HEK293 (cell line): Measurements from ENCODE around the gene ZNF248.

ENCODE experiments used
- HOXA7 ChIP-seq: sonication (generic); formaldehyde crosslinking; IDR thresholded peaks from 2 replicates; pipeline ENCODE4 v1.8.1; 2022; ENCODE audit warnings: missing genetic modification reagents, borderline replicate concordance
- KLF16 ChIP-seq: fragments of 450-650 bp; formaldehyde crosslinking; IDR thresholded peaks from 2 replicates; pipeline ENCODE4 v1.5.1; 2017; ENCODE audit warnings: missing biosample characterization, missing genetic modification characterization
- KLF9 ChIP-seq: fragments of 450-650 bp; formaldehyde crosslinking; IDR thresholded peaks from 2 replicates; pipeline ENCODE4 v1.5.1; 2016; ENCODE audit warnings: missing biosample characterization, missing genetic modification characterization, low read depth
- MYNN ChIP-seq: fragments of 450-650 bp; formaldehyde crosslinking; IDR thresholded peaks from 2 replicates; pipeline ENCODE4 v1.5.1; 2016; ENCODE audit warnings: missing biosample characterization, missing genetic modification characterization, borderline replicate concordance
- MZF1 ChIP-seq: fragments of 450-650 bp; formaldehyde crosslinking; IDR thresholded peaks from 2 replicates; pipeline ENCODE4 v1.5.1; 2017; ENCODE audit warnings: missing biosample characterization, missing genetic modification characterization, borderline replicate concordance
- SCRT1 ChIP-seq: fragments of 450-650 bp; formaldehyde crosslinking; IDR thresholded peaks from 2 replicates; pipeline ENCODE4 v1.5.1; 2016; ENCODE audit warnings: missing biosample characterization, missing genetic modification characterization, borderline replicate concordance
- ZBTB7A ChIP-seq: fragments of 450-650 bp; formaldehyde crosslinking; IDR thresholded peaks from 2 replicates; pipeline ENCODE4 v1.5.1; 2016; ENCODE audit warnings: low read depth, missing biosample characterization, missing genetic modification characterization
- ZEB2 ChIP-seq: fragments of 450-650 bp; formaldehyde crosslinking; IDR thresholded peaks from 2 replicates; pipeline ENCODE4 v1.5.1; 2016; ENCODE audit warnings: missing biosample characterization, missing genetic modification characterization
- ZFP37 ChIP-seq: fragments of 450-650 bp; formaldehyde crosslinking; IDR thresholded peaks from 2 replicates; pipeline ENCODE4 v1.5.1; 2016; ENCODE audit warnings: missing biosample characterization, missing genetic modification characterization
- ZNF140 ChIP-seq: fragments of 450-650 bp; formaldehyde crosslinking; IDR thresholded peaks from 2 replicates; pipeline ENCODE4 v1.5.1; 2016; ENCODE audit warnings: missing biosample characterization, missing genetic modification characterization
- ZNF157 ChIP-seq: fragments of 450-650 bp; formaldehyde crosslinking; IDR thresholded peaks from 2 replicates; pipeline ENCODE4 v1.5.1; 2016; ENCODE audit warnings: missing biosample characterization, missing genetic modification characterization
- ZNF214 ChIP-seq: fragments of 450-650 bp; formaldehyde crosslinking; IDR thresholded peaks from 2 replicates; pipeline ENCODE4 v1.5.1; 2017; ENCODE audit warnings: missing biosample characterization, mild to moderate bottlenecking, missing genetic modification characterization, borderline replicate concordance
- ZNF221 ChIP-seq: fragments of 450-650 bp; formaldehyde crosslinking; IDR thresholded peaks from 2 replicates; pipeline ENCODE4 v1.5.1; 2017; ENCODE audit warnings: missing biosample characterization, missing genetic modification characterization, borderline replicate concordance
- ZNF311 ChIP-seq: fragments of 450-650 bp; formaldehyde crosslinking; IDR thresholded peaks from 2 replicates; pipeline ENCODE4 v1.5.1; 2017; ENCODE audit warnings: missing biosample characterization, missing genetic modification characterization, borderline replicate concordance
- ZNF350 ChIP-seq: fragments of 450-650 bp; formaldehyde crosslinking; IDR thresholded peaks from 2 replicates; pipeline ENCODE4 v1.5.0; 2017; ENCODE audit warnings: missing biosample characterization, mild to moderate bottlenecking, missing genetic modification characterization
- ZNF473 ChIP-seq: fragments of 450-650 bp; formaldehyde crosslinking; IDR thresholded peaks from 2 replicates; pipeline ENCODE4 v1.5.1; 2017; ENCODE audit warnings: missing biosample characterization, missing genetic modification characterization
- ZNF48 ChIP-seq: fragments of 450-650 bp; formaldehyde crosslinking; IDR thresholded peaks from 2 replicates; pipeline ENCODE4 v1.5.1; 2016; ENCODE audit warnings: missing biosample characterization, missing genetic modification characterization
- ZNF544 ChIP-seq: fragments of 450-650 bp; formaldehyde crosslinking; IDR thresholded peaks from 2 replicates; pipeline ENCODE4 v1.5.0; 2017; ENCODE audit warnings: missing biosample characterization, missing genetic modification characterization
- ZNF561 ChIP-seq: fragments of 450-650 bp; IDR thresholded peaks from 2 replicates; pipeline ENCODE4 v1.5.1; 2018; ENCODE audit warnings: missing biosample characterization, missing genetic modification characterization, borderline replicate concordance
- ZNF600 ChIP-seq: fragments of 450-650 bp; formaldehyde crosslinking; IDR thresholded peaks from 2 replicates; pipeline ENCODE4 v1.5.1; 2016; ENCODE audit warnings: missing biosample characterization, missing genetic modification characterization
- ZNF626 ChIP-seq: fragments of 450-650 bp; sonication (Bioruptor Pico); formaldehyde crosslinking; IDR thresholded peaks from 2 replicates; pipeline ENCODE4 v1.5.1; 2018; ENCODE audit warnings: missing biosample characterization, missing genetic modification characterization, inconsistent platforms
- ZNF654 ChIP-seq: fragments of 450-650 bp; formaldehyde crosslinking; IDR thresholded peaks from 2 replicates; pipeline ENCODE4 v1.5.1; 2016; ENCODE audit warnings: low read depth, missing biosample characterization, missing genetic modification characterization
- ZNF701 ChIP-seq: fragments of 450-650 bp; formaldehyde crosslinking; IDR thresholded peaks from 2 replicates; pipeline ENCODE4 v1.5.1; 2016; ENCODE audit warnings: missing biosample characterization, missing genetic modification characterization
- ZNF776 ChIP-seq: fragments of 450-650 bp; formaldehyde crosslinking; IDR thresholded peaks from 2 replicates; pipeline ENCODE4 v1.5.0; 2017; ENCODE audit warnings: missing biosample characterization, missing genetic modification characterization, borderline replicate concordance
- ZNF791 ChIP-seq: fragments of 450-650 bp; formaldehyde crosslinking; IDR thresholded peaks from 2 replicates; pipeline ENCODE4 v1.5.1; 2016; ENCODE audit warnings: missing biosample characterization, missing genetic modification characterization
- ZNF792 ChIP-seq: fragments of 450-650 bp; formaldehyde crosslinking; IDR thresholded peaks from 2 replicates; pipeline ENCODE4 v1.5.1; 2016; ENCODE audit warnings: missing biosample characterization, missing genetic modification characterization
- ZSCAN16 ChIP-seq: fragments of 450-650 bp; formaldehyde crosslinking; IDR thresholded peaks from 2 replicates; pipeline ENCODE4 v1.5.1; 2016; ENCODE audit warnings: missing biosample characterization, missing genetic modification characterization
- ZSCAN23 ChIP-seq: fragments of 450-650 bp; formaldehyde crosslinking; IDR thresholded peaks from 2 replicates; pipeline ENCODE4 v1.5.1; 2016; ENCODE audit warnings: missing biosample characterization, missing genetic modification characterization
- ZXDB ChIP-seq: fragments of 450-650 bp; formaldehyde crosslinking; IDR thresholded peaks from 2 replicates; pipeline ENCODE4 v1.5.1; 2016; ENCODE audit warnings: missing biosample characterization, missing genetic modification characterization
- TF ChIP-seq, protein P1 (sequence below): fragments of 450-650 bp; formaldehyde crosslinking; IDR thresholded peaks from 2 replicates; pipeline ENCODE4 v1.5.1; 2016; ENCODE audit warnings: missing biosample characterization, missing genetic modification characterization
- TF ChIP-seq, protein P2 (sequence below): fragments of 450-650 bp; formaldehyde crosslinking; IDR thresholded peaks from 2 replicates; pipeline ENCODE4 v1.5.1; 2016; ENCODE audit warnings: missing biosample characterization, missing genetic modification characterization
- TF ChIP-seq, protein P3 (sequence below): fragments of 450-650 bp; formaldehyde crosslinking; IDR thresholded peaks from 2 replicates; pipeline ENCODE4 v1.5.1; 2016; ENCODE audit warnings: missing biosample characterization, missing genetic modification characterization
- TF ChIP-seq, protein P4 (sequence below): fragments of 450-650 bp; formaldehyde crosslinking; IDR thresholded peaks from 2 replicates; pipeline ENCODE4 v1.5.1; 2016; ENCODE audit warnings: missing biosample characterization, missing genetic modification characterization, low read depth

ZNF248 gene

DNA sequence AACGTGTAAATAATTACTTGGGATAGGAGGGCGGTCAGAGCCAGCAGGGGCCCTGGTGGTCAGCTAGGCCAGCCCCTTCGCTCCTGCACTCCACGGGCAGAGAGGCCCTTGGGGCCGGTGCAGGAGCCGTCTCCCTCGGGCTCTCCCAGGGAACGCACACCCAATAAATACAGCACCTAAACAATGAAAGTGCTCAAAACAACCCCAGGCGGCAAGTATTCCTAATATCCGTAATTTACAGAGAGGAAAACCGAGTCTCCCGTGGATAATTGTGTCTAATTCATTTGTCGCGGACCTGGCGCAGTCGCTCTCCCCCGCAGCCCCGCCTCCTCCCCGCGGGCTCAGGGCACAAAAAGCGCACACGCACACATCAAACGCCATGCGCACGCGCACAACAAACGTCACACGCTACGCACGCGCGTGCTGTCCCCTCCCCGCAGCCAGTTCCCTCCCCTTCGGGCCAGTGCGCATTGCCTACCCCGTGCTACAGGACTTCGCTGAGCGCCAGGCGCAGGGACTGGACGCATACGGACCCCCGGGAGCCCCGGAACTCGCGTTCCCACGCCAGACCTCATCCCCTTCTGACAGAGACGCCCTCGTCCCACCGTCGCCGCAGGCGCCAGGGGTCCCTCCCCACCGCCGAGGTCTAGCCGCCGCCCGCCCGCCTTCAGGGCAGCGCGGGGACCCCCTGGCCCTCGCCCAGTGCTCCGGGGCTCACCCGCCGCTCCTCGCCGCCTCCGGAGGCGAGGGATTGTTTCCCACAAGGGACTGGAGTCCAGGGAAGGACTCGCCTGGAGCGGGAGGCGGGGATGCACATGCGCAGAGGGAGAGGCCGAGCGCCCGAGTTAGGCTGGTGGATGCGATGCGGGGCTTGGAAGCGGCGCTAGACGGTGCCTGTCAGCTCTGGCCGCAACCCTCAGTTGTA is at the start of gene ZNF248 (continued):
- TF ChIP-seq, protein P1, sequence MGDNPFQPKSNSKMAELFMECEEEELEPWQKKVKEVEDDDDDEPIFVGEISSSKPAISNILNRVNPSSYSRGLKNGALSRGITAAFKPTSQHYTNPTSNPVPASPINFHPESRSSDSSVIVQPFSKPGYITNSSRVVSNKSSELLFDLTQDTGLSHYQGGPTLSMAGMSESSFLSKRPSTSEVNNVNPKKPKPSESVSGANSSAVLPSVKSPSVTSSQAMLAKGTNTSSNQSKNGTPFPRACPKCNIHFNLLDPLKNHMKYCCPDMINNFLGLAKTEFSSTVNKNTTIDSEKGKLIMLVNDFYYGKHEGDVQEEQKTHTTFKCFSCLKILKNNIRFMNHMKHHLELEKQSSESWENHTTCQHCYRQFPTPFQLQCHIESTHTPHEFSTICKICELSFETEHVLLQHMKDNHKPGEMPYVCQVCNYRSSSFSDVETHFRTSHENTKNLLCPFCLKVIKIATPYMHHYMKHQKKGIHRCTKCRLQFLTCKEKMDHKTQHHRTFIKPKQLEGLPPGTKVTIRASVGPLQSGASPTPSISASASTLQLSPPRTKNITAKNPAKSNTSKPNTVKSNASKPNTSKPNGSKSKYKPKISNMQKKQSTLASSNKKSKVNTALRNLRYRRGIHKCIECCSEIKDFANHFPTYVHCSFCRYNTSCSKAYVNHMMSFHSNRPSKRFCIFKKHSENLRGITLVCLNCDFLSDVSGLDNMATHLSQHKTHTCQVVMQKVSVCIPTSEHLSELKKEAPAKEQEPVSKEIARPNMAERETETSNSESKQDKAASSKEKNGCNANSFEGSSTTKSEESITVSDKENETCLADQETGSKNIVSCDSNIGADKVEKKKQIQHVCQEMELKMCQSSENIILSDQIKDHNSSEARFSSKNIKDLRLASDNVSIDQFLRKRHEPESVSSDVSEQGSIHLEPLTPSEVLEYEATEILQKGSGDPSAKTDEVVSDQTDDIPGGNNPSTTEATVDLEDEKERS (tag by site-specific recombination), result no peak
- TF ChIP-seq, protein P2, sequence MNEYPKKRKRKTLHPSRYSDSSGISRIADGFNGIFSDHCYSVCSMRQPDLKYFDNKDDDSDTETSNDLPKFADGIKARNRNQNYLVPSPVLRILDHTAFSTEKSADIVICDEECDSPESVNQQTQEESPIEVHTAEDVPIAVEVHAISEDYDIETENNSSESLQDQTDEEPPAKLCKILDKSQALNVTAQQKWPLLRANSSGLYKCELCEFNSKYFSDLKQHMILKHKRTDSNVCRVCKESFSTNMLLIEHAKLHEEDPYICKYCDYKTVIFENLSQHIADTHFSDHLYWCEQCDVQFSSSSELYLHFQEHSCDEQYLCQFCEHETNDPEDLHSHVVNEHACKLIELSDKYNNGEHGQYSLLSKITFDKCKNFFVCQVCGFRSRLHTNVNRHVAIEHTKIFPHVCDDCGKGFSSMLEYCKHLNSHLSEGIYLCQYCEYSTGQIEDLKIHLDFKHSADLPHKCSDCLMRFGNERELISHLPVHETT, result no peak
- TF ChIP-seq SCRT1, result no peak
- TF ChIP-seq ZNF214, result no peak
- TF ChIP-seq ZNF473 (tag by site-specific recombination), result no peak
- TF ChIP-seq, protein P3, sequence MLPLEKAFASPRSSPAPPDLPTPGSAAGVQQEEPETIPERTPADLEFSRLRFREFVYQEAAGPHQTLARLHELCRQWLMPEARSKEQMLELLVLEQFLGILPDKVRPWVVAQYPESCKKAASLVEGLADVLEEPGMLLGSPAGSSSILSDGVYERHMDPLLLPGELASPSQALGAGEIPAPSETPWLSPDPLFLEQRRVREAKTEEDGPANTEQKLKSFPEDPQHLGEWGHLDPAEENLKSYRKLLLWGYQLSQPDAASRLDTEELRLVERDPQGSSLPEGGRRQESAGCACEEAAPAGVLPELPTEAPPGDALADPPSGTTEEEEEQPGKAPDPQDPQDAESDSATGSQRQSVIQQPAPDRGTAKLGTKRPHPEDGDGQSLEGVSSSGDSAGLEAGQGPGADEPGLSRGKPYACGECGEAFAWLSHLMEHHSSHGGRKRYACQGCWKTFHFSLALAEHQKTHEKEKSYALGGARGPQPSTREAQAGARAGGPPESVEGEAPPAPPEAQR (tag by site-specific recombination), result no peak
- no peak for TF ChIP-seq ZNF48 (tag by site-specific recombination)
- TF ChIP-seq ZNF701 (tag by site-specific recombination), result no peak
- TF ChIP-seq, protein P4, sequence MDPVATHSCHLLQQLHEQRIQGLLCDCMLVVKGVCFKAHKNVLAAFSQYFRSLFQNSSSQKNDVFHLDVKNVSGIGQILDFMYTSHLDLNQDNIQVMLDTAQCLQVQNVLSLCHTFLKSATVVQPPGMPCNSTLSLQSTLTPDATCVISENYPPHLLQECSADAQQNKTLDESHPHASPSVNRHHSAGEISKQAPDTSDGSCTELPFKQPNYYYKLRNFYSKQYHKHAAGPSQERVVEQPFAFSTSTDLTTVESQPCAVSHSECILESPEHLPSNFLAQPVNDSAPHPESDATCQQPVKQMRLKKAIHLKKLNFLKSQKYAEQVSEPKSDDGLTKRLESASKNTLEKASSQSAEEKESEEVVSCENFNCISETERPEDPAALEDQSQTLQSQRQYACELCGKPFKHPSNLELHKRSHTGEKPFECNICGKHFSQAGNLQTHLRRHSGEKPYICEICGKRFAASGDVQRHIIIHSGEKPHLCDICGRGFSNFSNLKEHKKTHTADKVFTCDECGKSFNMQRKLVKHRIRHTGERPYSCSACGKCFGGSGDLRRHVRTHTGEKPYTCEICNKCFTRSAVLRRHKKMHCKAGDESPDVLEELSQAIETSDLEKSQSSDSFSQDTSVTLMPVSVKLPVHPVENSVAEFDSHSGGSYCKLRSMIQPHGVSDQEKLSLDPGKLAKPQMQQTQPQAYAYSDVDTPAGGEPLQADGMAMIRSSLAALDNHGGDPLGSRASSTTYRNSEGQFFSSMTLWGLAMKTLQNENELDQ (tag by site-specific recombination), result no peak
- TF ChIP-seq MZF1, result peak; percentile 69
- no peak for TF ChIP-seq ZNF792
- TF ChIP-seq ZNF776 (tag by site-specific recombination), result no peak
- TF ChIP-seq ZSCAN16 (tag by site-specific recombination), result no peak
- 0 out of 2 replicates have a peak, but pooled peaks have one; percentile 58 for TF ChIP-seq KLF16 (tag by site-specific recombination)
- TF ChIP-seq ZBTB7A (tag by site-specific recombination), result peak; percentile 59; the same call in 1 of the 2 replicates
- TF ChIP-seq ZNF600 (tag by site-specific recombination), result peak; percentile 94
- TF ChIP-seq ZNF626 (tag by site-specific recombination), result no peak
- TF ChIP-seq ZNF791, result no peak
- TF ChIP-seq ZNF350 (tag by site-specific recombination), result no peak
- no peak for TF ChIP-seq ZNF157 (tag by site-specific recombination)
- TF ChIP-seq ZNF544 (tag by site-specific recombination), result no peak
- TF ChIP-seq ZNF140 (tag by site-specific recombination), result no peak
- TF ChIP-seq ZNF561 (tag by site-specific recombination), result peak; percentile 48; the same call in 1 of the 2 replicates
- TF ChIP-seq ZNF311 (tag by site-specific recombination), result no peak
- no peak for TF ChIP-seq ZNF221 (tag by site-specific recombination)
- TF ChIP-seq MYNN (tag by site-specific recombination), result no peak
- no peak for TF ChIP-seq ZNF654 (tag by site-specific recombination)
- TF ChIP-seq KLF9 (tag by site-specific recombination), result peak; percentile 79
- TF ChIP-seq ZSCAN23 (tag by site-specific recombination), result no peak
- no peak for TF ChIP-seq ZFP37 (tag by site-specific recombination)
- peak; percentile 85 for TF ChIP-seq ZXDB (tag by site-specific recombination)
- no peak for TF ChIP-seq HOXA7 (CRISPR knock-in tag)
- TF ChIP-seq ZEB2, result peak; percentile 82
